HepG2 (cell line): Measurements from ENCODE around the gene TCP11L1. TPM values are rescaled to one million over a fixed set of nuclear protein-coding genes. Genes with fewer than 3 reads are reported as not detected.

Source experiments
- ATAC-seq: fragments of 200-7000 bp; cut with Tn5 transposase; 3 replicates; pipeline ENCODE4 v1.9.1; 2020; ENCODE audit warnings: mild to moderate bottlenecking, moderate library complexity
- BruUV-seq: library from RNA; stranded (reverse); fragments of 400-500 nt; replicated peaks from 2 replicates; lab custom pipeline; 2021; lab: Mats Ljungman, UMichigan
- CTCF ChIA-PET: fragments of 300-600 bp; formaldehyde crosslinking; extraction: SDS; loops from one replicate; lab custom pipeline; 2021; ENCODE audit warnings: low total read pairs, inconsistent platforms, low intra/inter-chr PET ratio; lab: Yijun Ruan, JAX
- POLR2A ChIA-PET: fragments of 350-600 bp; sonication (Branson Sonifier 250); formaldehyde crosslinking; loops from one replicate; lab custom pipeline; 2020; ENCODE audit warnings: antibody characterized with exemption, inconsistent platforms; lab: Yijun Ruan, JAX
- DNase-seq: peaks from one replicate; pipeline ENCODE4 v3.0.0-alpha.2; 2015; ENCODE audit warnings: low spot score
- FAIRE-seq: peaks from 3 replicates; lab custom pipeline; 2011; peaks lifted over from hg19 to GRCh38; lab: Jason Lieb, UNC
- H2AFZ ChIP-seq: one replicate; pipeline ENCODE4 v1.6.1; 2011; ENCODE audit warnings: low read length, inconsistent platforms
- H3K27ac ChIP-seq: fragments of 300-600 bp; 3 replicates; pipeline ENCODE4 v1.8.0; 2011; ENCODE audit warnings: mixed run types, mild to moderate bottlenecking, mixed read lengths, low read length, inconsistent platforms; ENCODE audit not compliant: insufficient read depth; ENCODE audit errors: extremely low read length
- H3K27me3 ChIP-seq, 2 experiments: fragments of 200-600 bp in 1 of 2; 2 replicates in 1 of 2; 3 replicates in 1 of 2; pipeline versions ENCODE4 v1.6.0 to v1.8.0; 2011; ENCODE audit warnings: low read length in 2 of 2, mild to moderate bottlenecking in 2 of 2, moderate library complexity in 2 of 2, inconsistent platforms in 1 of 2; ENCODE audit not compliant: insufficient read depth in 2 of 2, control insufficient read depth in 1 of 2
- H3K36me3 ChIP-seq, 2 experiments: fragments of 200-600 bp in 1 of 2; replicated peaks in 1 of 2; 2 replicates in 1 of 2; 3 replicates in 1 of 2; pipeline versions ENCODE4 v1.5.1 to v1.8.0; 2011; ENCODE audit warnings: low read length in 2 of 2, inconsistent platforms in 1 of 2; ENCODE audit not compliant: insufficient read depth in 2 of 2, control insufficient read depth in 1 of 2
- H3K4me1 ChIP-seq: 2 replicates; pipeline ENCODE4 v1.5.1; 2012; ENCODE audit warnings: low read length, inconsistent platforms; ENCODE audit not compliant: insufficient read depth
- H3K4me2 ChIP-seq: 2 replicates; pipeline ENCODE4 v1.6.0; 2011; ENCODE audit warnings: low read depth, low read length, inconsistent platforms
- H3K4me3 ChIP-seq, 3 experiments: fragments of 200-600 bp in 1 of 3; sonication (generic), shearing (Covaris generic) in 1 of 3; replicated peaks in 1 of 3; 2 replicates each; pipeline ENCODE4 v1.5.1; 2011 to 2016; ENCODE audit warnings: low read length in 3 of 3, inconsistent platforms in 2 of 3, low read depth in 2 of 3, mild to moderate bottlenecking in 2 of 3, control low read depth in 1 of 3, mixed read lengths in 1 of 3; ENCODE audit not compliant: insufficient read depth in 1 of 3
- H3K79me2 ChIP-seq: one replicate; pipeline ENCODE4 v1.6.1; 2011; ENCODE audit warnings: low read length, inconsistent platforms; ENCODE audit not compliant: insufficient read depth
- H3K9ac ChIP-seq: 2 replicates; pipeline ENCODE4 v1.6.0; 2011; ENCODE audit warnings: mild to moderate bottlenecking, low read depth, low read length, inconsistent platforms; ENCODE audit not compliant: insufficient read depth
- H3K9me3 ChIP-seq: 2 replicates; pipeline ENCODE4 v1.5.1; 2012; ENCODE audit warnings: mild to moderate bottlenecking, low read length
- H4K20me1 ChIP-seq: 2 replicates; pipeline ENCODE4 v1.6.0; 2011; ENCODE audit warnings: inconsistent platforms, mild to moderate bottlenecking, low read length, moderate library complexity; ENCODE audit not compliant: insufficient read depth
- AGO2 ChIP-seq: fragments of 200-400 bp; formaldehyde crosslinking; optimal IDR thresholded peaks from 2 replicates; pipeline ENCODE3; 2017; ENCODE audit warnings: mild to moderate bottlenecking, low read depth, low read length, moderate library complexity
- DZIP1 ChIP-seq: sonication (generic); formaldehyde crosslinking; IDR thresholded peaks from 2 replicates; pipeline ENCODE4 v1.5.0; 2020; ENCODE audit warnings: mild to moderate bottlenecking, missing genetic modification reagents
- HIVEP1 ChIP-seq: sonication (generic); formaldehyde crosslinking; IDR thresholded peaks from 2 replicates; pipeline ENCODE4 v1.4.0; 2020; ENCODE audit warnings: mild to moderate bottlenecking, missing genetic modification reagents
- HOXA3 ChIP-seq: sonication (generic); formaldehyde crosslinking; IDR thresholded peaks from 2 replicates; pipeline ENCODE4 v1.5.0; 2020; ENCODE audit warnings: missing genetic modification reagents
- REPIN1 ChIP-seq: sonication (generic); formaldehyde crosslinking; IDR thresholded peaks from 2 replicates; pipeline ENCODE4 v1.8.0; 2022; ENCODE audit warnings: missing genetic modification reagents, low read depth, mild to moderate bottlenecking, borderline replicate concordance
- TRIM24 ChIP-seq: sonication (generic); formaldehyde crosslinking; IDR thresholded peaks from 2 replicates; pipeline ENCODE4 v1.8.0; 2022; ENCODE audit warnings: mild to moderate bottlenecking, missing genetic modification reagents
- ZNF18 ChIP-seq: sonication (generic); formaldehyde crosslinking; IDR thresholded peaks from 2 replicates; pipeline ENCODE4 v1.8.0; 2022; ENCODE audit warnings: mild to moderate bottlenecking, missing genetic modification reagents; ENCODE audit not compliant: insufficient replicate concordance
- ZNF549 ChIP-seq: sonication (generic); formaldehyde crosslinking; IDR thresholded peaks from 2 replicates; pipeline ENCODE4 v1.5.0; 2020; ENCODE audit warnings: missing genetic modification reagents
- ZNF629 ChIP-seq: sonication (generic); formaldehyde crosslinking; conservative IDR thresholded peaks from 2 replicates; pipeline ENCODE4 v1.5.0; 2020; ENCODE audit warnings: missing genetic modification reagents
- ZNF792 ChIP-seq: IDR thresholded peaks from 2 replicates; pipeline ENCODE4 v1.6.1; 2016
- in situ Hi-C: cut with HindIII; loops from 2 replicates; pipeline ENCODE4 v1.10.0; 2017; ENCODE audit warnings: low pct_unique_long_range_greater_than_20kb; ENCODE audit not compliant: extremely low pct_ligation_motif_present
- intact Hi-C: fragments of 100-400 bp; cut with micrococcal nuclease; formaldehyde crosslinking; loops from one replicate; pipeline ENCODE4 v1.10.0; 2022; ENCODE audit not compliant: unreplicated experiment
- polyA plus RNA-seq, 8 experiments: library from polyadenylated mRNA; depleted of rRNA in 3 of 8; stranded (reverse) in 7 of 8; unstranded in 1 of 8; fragments of >200 nt; fragmentation: Illumina TruSeq in 4 of 8; extraction: Trizol in 4 of 8; gene quantifications; 2 replicates each; pipeline versions ENCODE4 v1.2.1 to v1.2.3, GENCODE V29; 2011 to 2016; ENCODE audit warnings: low read depth in 4 of 8, missing spikeins in 1 of 8, mixed read lengths in 1 of 8; ENCODE audit not compliant: insufficient read depth in 1 of 8
- total RNA-seq, 5 experiments: library from RNA; depleted of rRNA; stranded (reverse); fragments of >200 nt; fragmentation: Illumina TruSeq; extraction: Trizol; gene quantifications; 2 replicates each; pipeline ENCODE4 v1.2.3, GENCODE V29; 2016; ENCODE audit warnings: low read depth in 1 of 5
- TF ChIP-seq, protein P1 (sequence below): IDR thresholded peaks from 2 replicates; pipeline ENCODE4 v1.6.1; 2016; ENCODE audit warnings: low read depth, borderline replicate concordance
- TF ChIP-seq, protein P2 (sequence below): sonication (generic); formaldehyde crosslinking; IDR thresholded peaks from 2 replicates; pipeline ENCODE4 v1.4.0; 2020; ENCODE audit warnings: missing genetic modification reagents, mild to moderate bottlenecking, borderline replicate concordance

Gene TCP11L1
- total and polyA plus RNA-seq, 2 of the 13 experiments (the other 11 are each of a cell fraction or from before 2014, with no cell fraction given), result 7.9 to 10.1 TPM

- H3K4me2 ChIP-seq, result no peak overlapping the region
- H4K20me1 ChIP-seq, result no peaks in the 10 kb centered on the region
- H3K27me3 ChIP-seq, result no peaks in the 10 kb centered on the region
- no peak overlapping the region for H3K27ac ChIP-seq
- no peak for FAIRE-seq
- intact Hi-C loops (loop anchor here (5.0 kb wide), 1 partner anchor 62 kb away; no protein-coding TSS in a partner anchor), in situ Hi-C loops (no loop called here)
- POLR2A ChIA-PET, result interaction anchor here (2.8 kb wide), 1 partner anchor 16 kb away, joined by 10 read pairs; the partner anchor contains the start of gene DEPDC7
- no peak for TF ChIP-seq AGO2
- TF ChIP-seq, protein P1, sequence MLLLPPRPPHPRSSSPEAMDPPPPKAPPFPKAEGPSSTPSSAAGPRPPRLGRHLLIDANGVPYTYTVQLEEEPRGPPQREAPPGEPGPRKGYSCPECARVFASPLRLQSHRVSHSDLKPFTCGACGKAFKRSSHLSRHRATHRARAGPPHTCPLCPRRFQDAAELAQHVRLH, result no peak
- no peak for TF ChIP-seq ZNF18 (CRISPR knock-in tag)
- no peak for TF ChIP-seq ZNF549
- no peak for TF ChIP-seq ZNF792 (CRISPR knock-in tag)
- TF ChIP-seq, protein P2, sequence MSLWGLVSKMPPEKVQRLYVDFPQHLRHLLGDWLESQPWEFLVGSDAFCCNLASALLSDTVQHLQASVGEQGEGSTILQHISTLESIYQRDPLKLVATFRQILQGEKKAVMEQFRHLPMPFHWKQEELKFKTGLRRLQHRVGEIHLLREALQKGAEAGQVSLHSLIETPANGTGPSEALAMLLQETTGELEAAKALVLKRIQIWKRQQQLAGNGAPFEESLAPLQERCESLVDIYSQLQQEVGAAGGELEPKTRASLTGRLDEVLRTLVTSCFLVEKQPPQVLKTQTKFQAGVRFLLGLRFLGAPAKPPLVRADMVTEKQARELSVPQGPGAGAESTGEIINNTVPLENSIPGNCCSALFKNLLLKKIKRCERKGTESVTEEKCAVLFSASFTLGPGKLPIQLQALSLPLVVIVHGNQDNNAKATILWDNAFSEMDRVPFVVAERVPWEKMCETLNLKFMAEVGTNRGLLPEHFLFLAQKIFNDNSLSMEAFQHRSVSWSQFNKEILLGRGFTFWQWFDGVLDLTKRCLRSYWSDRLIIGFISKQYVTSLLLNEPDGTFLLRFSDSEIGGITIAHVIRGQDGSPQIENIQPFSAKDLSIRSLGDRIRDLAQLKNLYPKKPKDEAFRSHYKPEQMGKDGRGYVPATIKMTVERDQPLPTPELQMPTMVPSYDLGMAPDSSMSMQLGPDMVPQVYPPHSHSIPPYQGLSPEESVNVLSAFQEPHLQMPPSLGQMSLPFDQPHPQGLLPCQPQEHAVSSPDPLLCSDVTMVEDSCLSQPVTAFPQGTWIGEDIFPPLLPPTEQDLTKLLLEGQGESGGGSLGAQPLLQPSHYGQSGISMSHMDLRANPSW, result no peak
- no peak for TF ChIP-seq ZNF629 (CRISPR knock-in tag)
- TF ChIP-seq DZIP1 (CRISPR knock-in tag), result no peak
- no peak for TF ChIP-seq HIVEP1
- TF ChIP-seq REPIN1 (CRISPR knock-in tag), result no peak
- no peak for TF ChIP-seq HOXA3 (CRISPR knock-in tag)
- TF ChIP-seq TRIM24 (CRISPR knock-in tag), result no peak
- no peak overlapping the region for H2AFZ ChIP-seq
- H3K4me3 ChIP-seq, result no peak overlapping the region
- no peak for DNase-seq
- no peak overlapping the region for H3K9ac ChIP-seq
- CTCF ChIA-PET, result no interaction called here
- H3K9me3 ChIP-seq, result no peaks in the 10 kb centered on the region
- no peak for ATAC-seq
- H3K4me1 ChIP-seq, result peaks cover 11% of the 10 kb centered on the region; the same call in 1 of the 2 replicates
- BruUV-seq, result no TSS peak
- H3K79me2 ChIP-seq, result no peaks in the 10 kb centered on the region
- H3K36me3 ChIP-seq, result no peaks in the 10 kb centered on the region
Observed at GRCh38 chr11:33000181-33000580, 39.2 kb upstream of the TCP11L1 start.
